Epidermal melanocyte (primary cell): ENCODE results near the gene TRIM73.
"Not testable (repeated sequence)": the region's sequence is repeated elsewhere in the genome, so short reads cannot be mapped to it uniquely, and the experiment has no call there.

Source experiments
- DNase-seq: peaks from one replicate; pipeline ENCODE4 v3.0.0; 2011; ENCODE audit warnings: low spot score; ENCODE audit not compliant: insufficient read length

The TRIM73 gene

GRCh38 chr7:75395329-75395728 is at the start of gene TRIM73:
TRIM73 (plus strand) TSS chr7:75395629; CDS start chr7:75398934, 3,305 bp downstream.
- not testable (repeated sequence) for DNase-seq

- not testable (repeated sequence) for DNase-seq
Measured at GRCh38 chr7:75358671-75359541, 36.5 kb upstream of the TRIM73 start.

- not testable (repeated sequence) for DNase-seq
Measured at GRCh38 chr7:75359542-75359848, 35.9 kb upstream of the TRIM73 start.

- not testable (repeated sequence) for DNase-seq
Measured at GRCh38 chr7:75364079-75364478, 31.4 kb upstream of the TRIM73 start.

- DNase-seq, result not testable (repeated sequence)
Measured at GRCh38 chr7:75366643-75367042, 28.8 kb upstream of the TRIM73 start.

- not testable (repeated sequence) for DNase-seq
Measured at GRCh38 chr7:75367313-75367712, 28.1 kb upstream of the TRIM73 start.

- DNase-seq, result not testable (repeated sequence)
Measured at GRCh38 chr7:75374144-75374518, 21.3 kb upstream of the TRIM73 start.

- not testable (repeated sequence) for DNase-seq
Measured at GRCh38 chr7:75374519-75375317, 20.7 kb upstream of the TRIM73 start.

- DNase-seq, result not testable (repeated sequence)
Measured at GRCh38 chr7:75393194-75393593, 2.2 kb upstream of the TRIM73 start.

GRCh38 chr7:75397865-75398264 is 2.4 kb downstream of the TRIM73 start:
- not testable (repeated sequence) for DNase-seq

GRCh38 chr7:75398771-75399700 is 3.6 kb downstream of the TRIM73 start:
- not testable (repeated sequence) for DNase-seq

- not testable (repeated sequence) for DNase-seq
Measured at GRCh38 chr7:75400575-75400974, 5.1 kb downstream of the TRIM73 start.

- not testable (repeated sequence) for DNase-seq
Measured at GRCh38 chr7:75403455-75404443, 8.3 kb downstream of the TRIM73 start.

GRCh38 chr7:75404663-75405062 is 9.2 kb downstream of the TRIM73 start:
- DNase-seq, result not testable (repeated sequence)

GRCh38 chr7:75409880-75410822 is 14.7 kb downstream of the TRIM73 start:
- DNase-seq, result not testable (repeated sequence)

- DNase-seq, result not testable (repeated sequence)
Measured at GRCh38 chr7:75410823-75411173, 15.4 kb downstream of the TRIM73 start.

GRCh38 chr7:75414204-75414603 is 18.8 kb downstream of the TRIM73 start:
- DNase-seq, result not testable (repeated sequence)

- DNase-seq, result not testable (repeated sequence)
Measured at GRCh38 chr7:75414708-75415427, 19.4 kb downstream of the TRIM73 start.
